ENCODE measurements around the gene ZNF710.
A peak's percentile ranks its signal among the peaks of the same experiment; 100 is the strongest.

Gene ZNF710

GRCh38 chr15:90019611-90020010 lies 18.5 kb downstream of the ZNF710 start:
- no peak for DNase-seq

GRCh38 chr15:90020021-90020735 lies 19.1 kb downstream of the ZNF710 start:
- DNase-seq, result no peak

- no peak for DNase-seq
These were observed 19.9 kb downstream of the ZNF710 start for GRCh38 chr15:90020936-90021507.

GRCh38 chr15:90022345-90022744 lies 21.2 kb downstream of the ZNF710 start:
- no peak for DNase-seq

GRCh38 chr15:90022905-90023700 lies 22.0 kb downstream of the ZNF710 start:
- DNase-seq, result no peak

- no peak for DNase-seq
These were observed 23.3 kb downstream of the ZNF710 start for GRCh38 chr15:90024406-90024805.

GRCh38 chr15:90025489-90026033 lies 24.4 kb downstream of the ZNF710 start:
- no peak for DNase-seq

GRCh38 chr15:90028376-90028944 lies 27.3 kb downstream of the ZNF710 start:
- DNase-seq, result no peak

- no peak for DNase-seq
These were observed 27.9 kb downstream of the ZNF710 start for GRCh38 chr15:90029024-90029423.

GRCh38 chr15:90030376-90030775 lies 29.3 kb downstream of the ZNF710 start:
- DNase-seq, result peak; percentile 1

GRCh38 chr15:90031231-90031791 lies 30.2 kb downstream of the ZNF710 start:
- DNase-seq, result no peak

- no peak for DNase-seq
These were observed 31.9 kb downstream of the ZNF710 start for GRCh38 chr15:90033006-90033405.

- no peak for DNase-seq
These were observed 32.3 kb downstream of the ZNF710 start for GRCh38 chr15:90033448-90033847.

- no peak for DNase-seq
These were observed 34.1 kb downstream of the ZNF710 start for GRCh38 chr15:90035095-90035839.

GRCh38 chr15:90035840-90036230 lies 34.7 kb downstream of the ZNF710 start:
- no peak for DNase-seq

- DNase-seq, result no peak
These were observed 35.2 kb downstream of the ZNF710 start for GRCh38 chr15:90036343-90036742.

GRCh38 chr15:90036806-90037510 lies 35.8 kb downstream of the ZNF710 start:
- no peak for DNase-seq

- DNase-seq, result no peak
These were observed 36.4 kb downstream of the ZNF710 start for GRCh38 chr15:90037511-90037860.

GRCh38 chr15:90037961-90038631 lies 37.0 kb downstream of the ZNF710 start:
- no peak for DNase-seq

GRCh38 chr15:90038632-90039095 lies 37.5 kb downstream of the ZNF710 start:
- no peak for DNase-seq

- DNase-seq, result no peak
These were observed 38.9 kb downstream of the ZNF710 start for GRCh38 chr15:90039996-90040395.

Data from NCI-H446 treated with DMSO at 0.1 percent for 48 hours (cell line).